GM21423 (cell line): ENCODE data around the gene TMEM234.
A peak's percentile ranks its signal among the peaks of the same experiment; 100 is the strongest.

Source experiments
- ATAC-seq: cut with Tn5 transposase; IDR thresholded peaks from one replicate; pipeline ENCODE4 v1.9.1; 2021; ENCODE audit warnings: mild to moderate bottlenecking, moderate library complexity; ENCODE audit not compliant: unreplicated experiment

TMEM234 gene

GRCh38 chr1:32240140-32240951, 18.2 kb upstream of the TMEM234 start:
- peak; percentile 54 for ATAC-seq

- ATAC-seq, result no peak
Observed at GRCh38 chr1:32239790-32240139, 17.6 kb upstream of the TMEM234 start.

GRCh38 chr1:32239337-32239736, 17.2 kb upstream of the TMEM234 start:
- no peak for ATAC-seq

- no peak for ATAC-seq
Observed at GRCh38 chr1:32234792-32235191, 12.6 kb upstream of the TMEM234 start.

GRCh38 chr1:32232558-32233304, 10.6 kb upstream of the TMEM234 start:
- no peak for ATAC-seq

- no peak for ATAC-seq
Observed at GRCh38 chr1:32231843-32232432, 9.8 kb upstream of the TMEM234 start.

- no peak for ATAC-seq
Observed at GRCh38 chr1:32228771-32229170, 6.6 kb upstream of the TMEM234 start.

GRCh38 chr1:32224285-32224684, 2.1 kb upstream of the TMEM234 start:
- ATAC-seq, result no peak

GRCh38 chr1:32223683-32224082, 1.5 kb upstream of the TMEM234 start:
- ATAC-seq, result no peak

- ATAC-seq, result no peak
Observed at GRCh38 chr1:32221581-32221979, 573 bp downstream of the TMEM234 start.

GRCh38 chr1:32220746-32221580, 1.2 kb downstream of the TMEM234 start:
- no peak for ATAC-seq

GRCh38 chr1:32219022-32219421, 3.1 kb downstream of the TMEM234 start:
- ATAC-seq, result no peak

GRCh38 chr1:32216566-32216965, 5.6 kb downstream of the TMEM234 start:
- ATAC-seq, result no peak

GRCh38 chr1:32215629-32216480, 6.3 kb downstream of the TMEM234 start:
- no peak for ATAC-seq

GRCh38 chr1:32208891-32209328, 13.2 kb downstream of the TMEM234 start, which contains the start of gene DCDC2B:
Gene DCDC2B, plus strand, starts transcription at chr1:32209089. Its CDS starts 5 bp downstream, at chr1:32209094.
- no peak for ATAC-seq

GRCh38 chr1:32208469-32208868, 13.7 kb downstream of the TMEM234 start:
- ATAC-seq, result no peak

- peak; percentile 43 for ATAC-seq
Observed at GRCh38 chr1:32205401-32206370, 16.5 kb downstream of the TMEM234 start, which contains the start of gene IQCC. Gene IQCC, plus strand, starts transcription at chr1:32205671. Its CDS starts 11 bp downstream, at chr1:32205682.

- ATAC-seq, result no peak
Observed at GRCh38 chr1:32204943-32205361, 17.2 kb downstream of the TMEM234 start.
